ENCODE results near the gene YOD1.

- TF ChIP-seq CTCF (conservative IDR thresholded peaks at IDR 0.05; ENCODE audit: low read depth, low read length) (no peak), EZH2 (IDR thresholded peaks at IDR 0.05; ENCODE audit: low read length, unreplicated experiment) (no peak)
Measured at GRCh38 chr1:207006914-207007313, 44.1 kb downstream of the YOD1 start.

All from PC-3 (cell line).